HG03280 (cell line): ENCODE results near the gene CCDC27.
"Not testable (repeated sequence)": the region's sequence is repeated elsewhere in the genome, so short reads cannot be mapped to it uniquely, and the experiment has no call there.

Experiments
- ATAC-seq: cut with Tn5 transposase; IDR thresholded peaks from one replicate; pipeline ENCODE4 v1.9.1; 2021; ENCODE audit warnings: mild to moderate bottlenecking, moderate library complexity; ENCODE audit not compliant: unreplicated experiment

The CCDC27 gene

DNA sequence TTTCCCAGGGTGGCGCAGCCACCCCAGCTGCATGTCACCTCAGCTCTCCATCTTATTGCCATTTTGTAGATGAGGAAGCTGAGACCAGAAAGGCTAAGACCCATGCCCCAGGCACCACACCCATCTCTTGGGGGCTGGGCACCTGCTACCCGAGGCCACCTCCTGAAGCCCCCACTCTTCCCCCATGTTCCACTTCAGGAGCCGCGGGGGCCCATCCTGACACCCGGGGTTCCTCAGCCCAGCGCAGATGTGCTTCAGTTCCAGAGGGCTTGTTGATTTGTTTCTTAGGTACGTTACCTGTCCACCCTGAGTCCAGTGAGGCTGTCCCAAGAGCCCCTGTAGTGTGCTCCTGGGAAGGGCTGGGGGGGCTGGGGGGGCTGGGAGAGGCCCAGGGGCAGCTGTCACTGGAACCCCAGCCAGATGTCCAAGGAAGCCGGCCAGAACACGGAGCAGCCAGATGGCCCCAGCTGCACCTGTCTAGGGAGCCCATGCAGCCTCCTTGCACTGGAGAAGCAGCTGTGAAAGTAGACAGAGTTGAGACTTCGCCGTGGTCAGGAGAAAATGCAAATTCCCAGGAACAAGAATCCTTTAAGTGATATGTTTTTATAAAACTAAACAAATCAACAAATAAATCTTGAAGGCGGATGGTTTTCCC lies 17.1 kb upstream of the CCDC27 start:
- ATAC-seq = no peak

DNA sequence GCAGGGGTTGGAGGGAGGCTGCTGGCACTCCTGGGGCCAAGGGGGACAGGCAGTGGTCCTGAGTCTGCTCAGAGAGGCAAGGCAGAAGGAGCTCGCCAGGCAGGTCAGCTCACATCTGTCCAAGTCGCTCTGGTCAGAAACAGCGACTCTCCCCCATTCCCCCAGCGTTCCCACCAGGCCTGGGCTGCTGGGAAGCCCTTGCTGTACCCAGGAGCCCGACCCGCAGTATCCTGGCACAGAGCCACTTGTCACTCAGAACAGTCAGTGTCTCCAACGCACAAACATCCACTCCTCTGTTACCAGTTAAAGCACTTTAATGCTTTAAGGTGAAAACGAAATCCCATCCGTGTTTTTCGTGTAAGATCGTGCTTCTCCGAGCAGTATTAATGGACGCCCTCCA lies 16.6 kb upstream of the CCDC27 start:
- ATAC-seq = no peak

DNA sequence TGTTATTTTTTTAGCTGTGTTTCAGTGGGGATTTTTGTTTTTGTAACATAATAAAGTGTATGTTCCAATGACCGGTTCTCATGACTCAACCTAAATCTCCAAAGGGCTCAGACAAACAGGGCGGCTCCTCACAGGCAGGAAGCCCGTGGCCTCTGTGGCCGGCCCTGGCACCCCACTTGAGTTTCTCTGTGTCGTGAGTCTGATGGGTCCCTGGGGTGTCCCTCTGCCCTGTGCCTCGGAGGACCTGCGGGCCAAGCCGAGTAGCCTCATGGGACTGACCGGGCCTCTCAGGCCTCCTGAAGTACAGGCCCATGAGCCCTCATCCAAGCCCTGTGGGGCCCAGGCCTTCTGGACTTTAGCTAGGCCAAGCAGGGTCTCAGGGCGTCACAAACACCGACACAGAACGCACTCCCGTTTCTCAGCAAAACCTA lies 16.1 kb upstream of the CCDC27 start:
- no peak for ATAC-seq

DNA sequence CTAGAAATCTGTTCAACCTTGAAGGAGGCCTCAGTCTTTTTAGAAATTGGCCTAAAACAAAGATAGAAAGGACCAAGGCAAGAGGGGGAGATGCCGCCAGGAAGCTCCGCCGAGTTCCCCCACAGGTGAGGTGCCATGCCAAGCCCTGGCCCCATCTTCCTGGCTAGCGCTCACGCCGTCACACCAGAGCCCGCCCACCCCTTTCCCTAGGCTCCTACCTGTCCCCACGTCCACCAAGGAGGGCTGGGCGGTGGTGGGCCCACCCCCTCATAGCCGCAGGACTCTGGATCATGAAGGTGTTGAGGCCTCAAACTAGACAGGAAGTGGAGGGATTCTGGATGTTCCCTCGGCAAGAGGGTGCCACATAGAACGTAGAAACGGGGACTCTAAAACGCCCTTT lies 15.5 kb upstream of the CCDC27 start:
- no peak for ATAC-seq

GRCh38 chr1:3738943-3739342 lies 13.3 kb upstream of the CCDC27 start:
- no peak for ATAC-seq

DNA sequence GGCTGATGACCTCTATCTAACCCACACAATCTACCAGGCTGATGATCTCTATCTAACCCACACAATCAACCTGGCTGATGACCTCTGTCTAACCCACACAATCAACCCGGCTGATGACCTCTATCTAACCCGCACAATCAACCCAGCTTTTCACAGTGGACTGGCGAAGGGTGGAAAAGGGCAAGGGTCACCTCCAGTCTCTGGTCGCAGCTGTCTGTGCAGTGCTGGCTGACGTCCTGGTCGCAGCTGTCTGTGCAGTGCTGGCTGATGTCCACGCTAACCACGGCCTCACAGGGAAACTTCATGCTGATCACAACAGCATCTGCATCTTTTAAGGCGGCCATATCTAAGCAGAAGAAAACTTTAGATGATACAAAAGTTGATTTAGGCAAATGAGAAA lies 12.2 kb upstream of the CCDC27 start:
- ATAC-seq = no peak

GRCh38 chr1:3740752-3741151 lies 11.5 kb upstream of the CCDC27 start:
- ATAC-seq = no peak

- no peak for ATAC-seq
Measured at GRCh38 chr1:3741566-3742438, 10.4 kb upstream of the CCDC27 start.

- ATAC-seq = no peak
Measured at GRCh38 chr1:3742439-3743298, 9.6 kb upstream of the CCDC27 start.

GRCh38 chr1:3743421-3743820 lies 8.8 kb upstream of the CCDC27 start:
- ATAC-seq = no peak

DNA sequence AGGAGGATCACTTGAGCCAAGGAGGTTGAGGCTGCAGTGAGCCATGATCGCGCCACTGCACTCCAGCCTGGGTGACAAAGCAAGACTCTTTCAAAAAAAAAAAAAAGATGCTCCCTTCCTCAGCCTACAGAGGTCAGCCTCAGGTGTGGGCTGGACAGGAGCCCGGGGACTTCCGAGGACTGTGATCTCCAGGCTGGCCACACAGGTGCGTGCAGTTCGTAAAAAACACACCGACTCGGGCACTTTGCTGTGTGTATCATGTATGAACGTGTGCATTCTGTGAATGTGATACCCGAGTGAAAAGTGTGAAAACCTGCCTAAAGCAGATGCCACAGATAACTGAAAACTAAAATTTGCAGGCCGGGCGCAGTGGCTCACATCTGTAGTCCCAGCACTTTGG lies 8.4 kb upstream of the CCDC27 start:
- no peak for ATAC-seq

DNA sequence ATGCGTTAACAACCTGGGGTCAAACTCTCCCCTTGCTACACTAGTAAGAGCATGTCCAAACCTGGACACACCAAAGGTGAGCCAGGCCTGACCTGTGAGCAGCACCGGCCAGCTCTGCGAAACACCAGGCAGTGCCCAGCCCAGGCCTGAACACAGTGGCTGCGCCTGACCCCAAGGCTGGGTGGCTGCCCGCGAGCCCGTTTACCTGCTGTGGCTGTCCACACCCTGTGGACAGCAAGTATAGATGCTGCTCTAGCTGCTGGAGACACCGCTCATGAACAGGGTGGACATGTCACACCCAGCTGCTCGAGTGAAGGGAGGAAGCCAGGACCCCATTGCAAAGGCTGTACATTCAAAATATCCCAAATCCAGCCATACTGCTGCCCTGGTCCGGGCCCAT lies 7.6 kb upstream of the CCDC27 start:
- ATAC-seq = no peak

- no peak for ATAC-seq
Measured at GRCh38 chr1:3745071-3745470, 7.2 kb upstream of the CCDC27 start.

DNA sequence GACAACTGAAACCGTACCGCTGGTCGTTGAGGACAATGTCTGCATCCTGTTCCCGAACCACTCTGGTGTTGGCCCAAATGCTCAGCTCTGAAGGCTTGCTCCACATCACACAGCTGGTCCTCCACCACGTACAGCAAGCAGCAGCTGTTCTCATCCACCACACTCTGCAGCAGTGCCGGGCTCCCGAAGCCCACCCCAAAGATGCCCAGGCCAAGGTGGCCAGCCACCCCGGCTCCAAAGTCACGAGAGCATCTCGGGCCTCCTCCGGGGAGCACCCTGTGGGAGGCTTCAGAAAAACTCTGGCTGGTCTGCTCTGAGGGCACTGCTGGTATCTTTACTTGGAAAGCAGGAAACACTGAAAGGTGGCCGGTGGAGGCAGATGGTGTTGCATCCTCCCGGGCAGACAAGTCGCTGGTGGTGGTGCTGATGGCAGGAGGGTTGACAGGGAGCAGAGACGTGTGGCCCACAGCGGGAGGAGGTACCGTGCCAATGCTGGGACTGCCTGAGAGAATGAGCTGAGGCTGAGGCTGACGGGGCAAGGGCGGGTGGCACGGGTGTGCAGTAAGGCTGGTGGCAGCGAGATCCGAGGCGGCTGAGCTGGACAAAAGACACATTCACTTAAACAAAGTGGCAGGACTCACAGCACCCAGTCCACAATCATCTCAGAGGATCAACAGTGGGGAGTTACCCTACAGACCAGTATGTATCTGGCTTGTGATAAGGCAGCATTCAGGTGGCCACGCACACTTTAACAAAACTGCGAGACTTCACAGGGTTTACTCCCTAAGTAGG lies 6.5 kb upstream of the CCDC27 start:
- ATAC-seq = no peak

DNA sequence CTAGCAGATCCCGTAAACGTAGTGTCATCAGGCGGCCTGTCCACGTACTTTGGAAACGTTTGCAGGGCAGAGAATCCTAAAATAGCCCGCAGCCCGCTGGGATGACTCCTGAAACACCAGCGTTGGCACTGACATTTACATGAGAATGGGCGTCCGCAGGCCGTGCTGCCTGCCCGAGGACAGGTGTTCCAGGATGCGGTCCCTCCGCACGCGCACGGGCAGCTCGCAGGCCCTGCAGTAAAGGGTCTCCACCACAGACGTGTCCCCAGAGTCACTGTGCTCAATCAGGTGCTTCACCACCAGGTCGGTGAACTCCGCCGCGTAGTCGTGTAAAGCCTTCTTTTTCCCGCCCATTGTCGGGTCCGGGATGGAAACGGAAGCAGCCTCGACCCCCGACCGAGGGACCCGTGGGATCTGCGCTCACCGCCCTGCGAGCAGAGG lies 5.8 kb upstream of the CCDC27 start:
- no peak for ATAC-seq

DNA sequence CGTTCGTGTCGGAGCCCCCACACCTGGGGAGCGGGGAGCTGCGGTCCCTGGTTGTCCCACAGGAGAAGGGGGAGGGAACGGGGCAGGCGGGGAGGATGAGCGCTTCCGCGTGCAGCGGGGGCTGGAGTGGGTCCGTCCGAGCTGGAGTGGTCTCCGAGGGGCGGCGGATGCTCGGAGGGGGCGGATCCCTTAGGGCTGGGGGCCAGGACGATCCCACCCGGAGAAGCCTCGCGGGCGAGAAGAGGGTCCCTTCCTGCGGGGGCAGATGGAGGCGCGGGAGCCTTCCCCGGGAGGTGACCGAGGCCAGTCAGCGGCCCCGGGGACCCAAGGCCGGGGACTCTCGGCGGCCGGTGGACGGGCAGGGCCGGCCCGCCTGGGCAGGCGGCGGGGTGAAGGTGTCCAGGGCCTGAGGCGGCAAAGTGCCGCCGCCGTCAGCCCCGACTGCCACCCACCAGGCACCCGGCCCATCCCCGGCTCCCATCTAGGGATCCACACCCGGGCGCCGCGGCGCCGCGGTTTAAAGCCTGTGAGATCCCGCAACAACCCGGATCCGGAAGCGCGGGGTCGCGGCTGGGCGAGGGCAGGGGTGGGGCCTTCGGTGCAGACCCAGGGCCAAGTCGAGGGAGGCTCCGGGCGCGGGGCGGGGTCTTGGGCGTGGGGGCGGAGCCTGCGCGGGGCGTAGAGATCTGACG lies 5.3 kb upstream of the CCDC27 start:
- ATAC-seq = peak; percentile 79

GRCh38 chr1:3747522-3747848 lies 4.8 kb upstream of the CCDC27 start:
- ATAC-seq = no peak

- no peak for ATAC-seq
Measured at GRCh38 chr1:3747903-3748302, 4.3 kb upstream of the CCDC27 start.

GRCh38 chr1:3748316-3748900 lies 3.8 kb upstream of the CCDC27 start:
- ATAC-seq = not testable (repeated sequence)

DNA sequence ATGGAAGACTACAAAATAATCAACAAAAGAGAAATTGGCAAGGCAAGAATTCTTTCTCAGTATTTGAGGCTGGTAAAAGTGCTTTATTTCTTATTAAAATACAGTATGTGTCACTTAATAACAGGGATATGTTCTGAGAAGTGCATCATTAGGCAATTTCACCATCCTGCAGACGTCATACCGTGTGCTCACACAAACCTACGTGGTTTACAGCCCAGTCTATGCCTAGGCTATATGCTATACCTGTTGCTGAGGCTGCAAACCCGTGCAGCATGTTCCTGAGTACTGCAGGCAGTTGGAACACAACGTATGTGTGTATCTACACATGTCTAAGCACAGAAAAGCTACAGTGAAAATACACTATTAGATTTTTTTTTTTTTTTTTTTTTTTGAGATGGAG lies 2.7 kb upstream of the CCDC27 start:
- ATAC-seq = no peak
